SIG-M5 (cell line): Measurements from ENCODE around the gene MCEMP1.
A peak's percentile ranks its signal among the peaks of the same experiment; 100 is the strongest.

ENCODE experiments used
- DNase-seq: peaks from one replicate; lab custom pipeline; 2025; lab: John Stamatoyannopoulos, UW

Gene MCEMP1

GRCh38 chr19:7676854-7677253 lies at the start of gene MCEMP1:
Gene MCEMP1 (plus strand): TSS chr19:7677090. CDS start chr19:7677121, 31 bp downstream.
- DNase-seq = no peak

GRCh38 chr19:7627166-7627565 lies 49.7 kb upstream of the MCEMP1 start:
- DNase-seq = no peak

GRCh38 chr19:7628589-7629311 lies 48.1 kb upstream of the MCEMP1 start:
- DNase-seq = no peak

GRCh38 chr19:7629347-7630054 lies 47.4 kb upstream of the MCEMP1 start, which contains the start of the genes PET100 and XAB2:
Gene PET100 (plus strand): TSS chr19:7629793. CDS start chr19:7629834, 41 bp downstream.
Gene XAB2 (minus strand): TSS chr19:7629545. CDS start chr19:7629527, 18 bp downstream.
- peak; percentile 93 for DNase-seq

- no peak for DNase-seq
Measured at GRCh38 chr19:7631577-7631976, 45.3 kb upstream of the MCEMP1 start.

GRCh38 chr19:7632340-7633203 lies 44.3 kb upstream of the MCEMP1 start:
- no peak for DNase-seq

GRCh38 chr19:7633698-7634097 lies 43.2 kb upstream of the MCEMP1 start, which contains the start of gene PCP2:
Gene PCP2 (minus strand): TSS chr19:7633719. CDS start chr19:7633457, 262 bp downstream.
- DNase-seq = no peak

- DNase-seq = no peak
Measured at GRCh38 chr19:7635670-7636069, 41.2 kb upstream of the MCEMP1 start.

- no peak for DNase-seq
Measured at GRCh38 chr19:7636317-7636690, 40.6 kb upstream of the MCEMP1 start.

GRCh38 chr19:7636691-7637373 lies 40.1 kb upstream of the MCEMP1 start, which contains the start of gene STXBP2:
Gene STXBP2 (plus strand): TSS chr19:7637110. CDS start chr19:7637150, 40 bp downstream.
- no peak for DNase-seq

GRCh38 chr19:7637374-7638256 lies 39.3 kb upstream of the MCEMP1 start:
- no peak for DNase-seq

- DNase-seq = no peak
Measured at GRCh38 chr19:7638802-7639465, 38.0 kb upstream of the MCEMP1 start.

GRCh38 chr19:7639863-7640348 lies 37.0 kb upstream of the MCEMP1 start:
- no peak for DNase-seq

- DNase-seq = no peak
Measured at GRCh38 chr19:7640803-7641202, 36.1 kb upstream of the MCEMP1 start.

GRCh38 chr19:7641290-7642276 lies 35.3 kb upstream of the MCEMP1 start:
- no peak for DNase-seq

- DNase-seq = no peak
Measured at GRCh38 chr19:7642295-7643030, 34.4 kb upstream of the MCEMP1 start.

- DNase-seq = no peak
Measured at GRCh38 chr19:7643031-7643415, 33.9 kb upstream of the MCEMP1 start.
